HG03520 (cell line): ENCODE results near the gene STK32C.

ENCODE experiments used
- ATAC-seq: cut with Tn5 transposase; IDR thresholded peaks from one replicate; pipeline ENCODE4 v1.9.1; 2021; ENCODE audit warnings: mild to moderate bottlenecking, moderate library complexity; ENCODE audit not compliant: unreplicated experiment

The STK32C gene

GRCh38 chr10:132189016-132189415, 118.7 kb downstream of the STK32C start:
- no peak for ATAC-seq

GRCh38 chr10:132188331-132188730, 119.4 kb downstream of the STK32C start:
- ATAC-seq = no peak

- ATAC-seq = no peak
Observed at GRCh38 chr10:132187430-132188138, 120.2 kb downstream of the STK32C start.

GRCh38 chr10:132186488-132187429, 121.0 kb downstream of the STK32C start, which contains the start of gene DPYSL4:
Gene DPYSL4 (plus strand): TSS chr10:132186948. CDS start chr10:132187064, 116 bp downstream.
- ATAC-seq = no peak

GRCh38 chr10:132185601-132186487, 121.9 kb downstream of the STK32C start:
- no peak for ATAC-seq

GRCh38 chr10:132184816-132185593, 122.7 kb downstream of the STK32C start:
- ATAC-seq = no peak

GRCh38 chr10:132183046-132183445, 124.7 kb downstream of the STK32C start:
- no peak for ATAC-seq

GRCh38 chr10:132182591-132182990, 125.2 kb downstream of the STK32C start:
- no peak for ATAC-seq

GRCh38 chr10:132181691-132182425, 125.9 kb downstream of the STK32C start:
- no peak for ATAC-seq

GRCh38 chr10:132180736-132181135, 127.0 kb downstream of the STK32C start:
- ATAC-seq = no peak

- no peak for ATAC-seq
Observed at GRCh38 chr10:132179551-132180392, 128.0 kb downstream of the STK32C start.

GRCh38 chr10:132178672-132179545, 128.8 kb downstream of the STK32C start:
- ATAC-seq = no peak

GRCh38 chr10:132178046-132178445, 129.7 kb downstream of the STK32C start:
- no peak for ATAC-seq

- no peak for ATAC-seq
Observed at GRCh38 chr10:132176623-132177500, 130.9 kb downstream of the STK32C start.

GRCh38 chr10:132175907-132176581, 131.7 kb downstream of the STK32C start:
- ATAC-seq = no peak

GRCh38 chr10:132175408-132175807, 132.3 kb downstream of the STK32C start:
- ATAC-seq = no peak
